Measurements from ENCODE around the gene PACRG.

Gene PACRG

GRCh38 chr6:163057260-163057659, 329.5 kb downstream of the PACRG start:
- DNase-seq (ENCODE audit: low read depth, low spot score), result no peak
- Histone ChIP-seq H3K4me1 (ENCODE audit: control insufficient read depth, insufficient read depth, low read length) (no peaks in the 10 kb centered on the region), H3K27ac (ENCODE audit: low read length) (no peak overlapping the region), H3K9me3 (ENCODE audit: control insufficient read depth, insufficient read depth, low read length) (no peaks in the 10 kb centered on the region), H3K36me3 (ENCODE audit: control insufficient read depth, insufficient read depth, low read length) (no peaks in the 10 kb centered on the region; the same call in 1 of the 2 replicates), H3K4me3 (ENCODE audit: low read length) (no peak overlapping the region), H3K27me3 (ENCODE audit: control insufficient read depth, insufficient read depth, low read length) (no peaks in the 10 kb centered on the region)
- WGBS (ENCODE audit: insufficient coverage, insufficient read length), result no CpG with 5 or more reads among the region's 2 CpGs

GRCh38 chr6:163062790-163063189, 335.0 kb downstream of the PACRG start:
- DNase-seq (ENCODE audit: low read depth, low spot score), result no peak
- H3K36me3 ChIP-seq (ENCODE audit: control insufficient read depth, insufficient read depth, low read length), result no peaks in the 10 kb centered on the region; the same call in 1 of the 2 replicates
- WGBS (ENCODE audit: insufficient coverage, insufficient read length), result no CpG with 5 or more reads among the region's 2 CpGs
- no peaks in the 10 kb centered on the region for H3K9me3 ChIP-seq (ENCODE audit: control insufficient read depth, insufficient read depth, low read length)
- no peaks in the 10 kb centered on the region for H3K4me1 ChIP-seq (ENCODE audit: control insufficient read depth, insufficient read depth, low read length)
- no peaks in the 10 kb centered on the region for H3K27me3 ChIP-seq (ENCODE audit: control insufficient read depth, insufficient read depth, low read length)
- H3K27ac ChIP-seq (ENCODE audit: low read length), result no peak overlapping the region
- H3K4me3 ChIP-seq (ENCODE audit: low read length), result no peak overlapping the region

- Histone ChIP-seq H3K36me3 (ENCODE audit: control insufficient read depth, insufficient read depth, low read length) (no peaks in the 10 kb centered on the region; the same call in 1 of the 2 replicates), H3K4me3 (ENCODE audit: low read length) (no peak overlapping the region), H3K4me1 (ENCODE audit: control insufficient read depth, insufficient read depth, low read length) (no peaks in the 10 kb centered on the region), H3K27me3 (ENCODE audit: control insufficient read depth, insufficient read depth, low read length) (no peaks in the 10 kb centered on the region), H3K9me3 (ENCODE audit: control insufficient read depth, insufficient read depth, low read length) (no peaks in the 10 kb centered on the region), H3K27ac (ENCODE audit: low read length) (no peak overlapping the region)
- no peak for DNase-seq (ENCODE audit: low read depth, low spot score)
- WGBS (ENCODE audit: insufficient coverage, insufficient read length), result no CpG with 5 or more reads among the region's 6 CpGs
Measured at GRCh38 chr6:163063561-163063960, 335.8 kb downstream of the PACRG start.

DNA sequence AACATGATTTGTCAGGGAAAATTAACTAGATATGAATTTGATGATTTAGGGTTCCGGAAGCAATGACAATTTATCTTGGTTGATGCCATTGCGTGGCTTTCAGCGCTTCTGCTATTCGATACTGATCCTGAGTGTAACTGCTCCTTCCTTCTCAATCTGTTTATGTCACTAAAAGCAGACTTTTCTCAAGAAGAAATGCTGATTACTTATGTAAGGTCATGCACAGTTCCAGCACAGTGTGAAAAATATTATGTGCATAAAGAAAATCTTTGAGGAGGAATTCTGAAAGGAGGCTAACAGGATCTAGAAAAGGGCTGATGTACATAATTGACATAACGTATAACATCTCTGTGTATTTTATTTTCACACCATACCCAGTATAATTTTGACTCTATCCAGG, 336.6 kb downstream of the PACRG start:
- no peaks in the 10 kb centered on the region; the same call in 1 of the 2 replicates for H3K36me3 ChIP-seq (ENCODE audit: control insufficient read depth, insufficient read depth, low read length)
- no peak for DNase-seq (ENCODE audit: low read depth, low spot score)
- no peak overlapping the region for H3K4me3 ChIP-seq (ENCODE audit: low read length)
- no peaks in the 10 kb centered on the region for H3K9me3 ChIP-seq (ENCODE audit: control insufficient read depth, insufficient read depth, low read length)
- no CpG with 5 or more reads among the region's 5 CpGs for WGBS (ENCODE audit: insufficient coverage, insufficient read length)
- H3K27me3 ChIP-seq (ENCODE audit: control insufficient read depth, insufficient read depth, low read length), result no peaks in the 10 kb centered on the region
- H3K27ac ChIP-seq (ENCODE audit: low read length), result no peak overlapping the region
- H3K4me1 ChIP-seq (ENCODE audit: control insufficient read depth, insufficient read depth, low read length), result no peaks in the 10 kb centered on the region

DNA sequence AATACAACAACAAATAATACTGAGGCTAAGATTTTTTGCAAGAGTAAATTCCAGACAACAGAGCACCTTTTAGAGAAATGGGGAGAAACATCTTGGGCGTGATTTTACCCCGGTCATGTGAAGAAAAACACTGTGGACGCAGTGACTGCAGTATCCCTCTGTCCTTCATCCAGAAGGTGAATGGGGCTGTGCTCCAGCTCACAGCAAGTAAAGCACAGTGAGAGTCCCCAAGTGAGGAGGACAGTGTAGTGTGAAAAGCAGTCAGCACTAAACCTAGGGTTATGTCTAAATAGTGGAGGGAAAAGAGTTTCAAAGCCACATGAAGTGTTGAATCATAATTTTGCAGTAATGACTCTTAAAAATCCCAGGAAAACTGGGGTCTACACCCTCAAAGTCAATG, 338.4 kb downstream of the PACRG start:
- H3K27me3 ChIP-seq (ENCODE audit: control insufficient read depth, insufficient read depth, low read length), result no peaks in the 10 kb centered on the region
- no peak for DNase-seq (ENCODE audit: low read depth, low spot score)
- no peaks in the 10 kb centered on the region for H3K4me1 ChIP-seq (ENCODE audit: control insufficient read depth, insufficient read depth, low read length)
- H3K9me3 ChIP-seq (ENCODE audit: control insufficient read depth, insufficient read depth, low read length), result no peaks in the 10 kb centered on the region
- no peaks in the 10 kb centered on the region; the same call in 1 of the 2 replicates for H3K36me3 ChIP-seq (ENCODE audit: control insufficient read depth, insufficient read depth, low read length)
- no peak overlapping the region for H3K27ac ChIP-seq (ENCODE audit: low read length)
- WGBS (ENCODE audit: insufficient coverage, insufficient read length), result no CpG with 5 or more reads among the region's 3 CpGs
- no peak overlapping the region for H3K4me3 ChIP-seq (ENCODE audit: low read length)

GRCh38 chr6:163077134-163077533, 349.4 kb downstream of the PACRG start:
- Histone ChIP-seq H3K4me3 (ENCODE audit: low read length) (no peak overlapping the region), H3K4me1 (ENCODE audit: control insufficient read depth, insufficient read depth, low read length) (0 out of 2 replicates have a peak, but pooled peaks cover 1% of the 10 kb centered on the region), H3K9me3 (ENCODE audit: control insufficient read depth, insufficient read depth, low read length) (no peaks in the 10 kb centered on the region), H3K36me3 (ENCODE audit: control insufficient read depth, insufficient read depth, low read length) (no peaks in the 10 kb centered on the region), H3K27ac (ENCODE audit: low read length) (no peak overlapping the region), H3K27me3 (ENCODE audit: control insufficient read depth, insufficient read depth, low read length) (no peaks in the 10 kb centered on the region)
- WGBS (ENCODE audit: insufficient coverage, insufficient read length), result no CpG with 5 or more reads among the region's 8 CpGs
- no peak for DNase-seq (ENCODE audit: low read depth, low spot score)

DNA sequence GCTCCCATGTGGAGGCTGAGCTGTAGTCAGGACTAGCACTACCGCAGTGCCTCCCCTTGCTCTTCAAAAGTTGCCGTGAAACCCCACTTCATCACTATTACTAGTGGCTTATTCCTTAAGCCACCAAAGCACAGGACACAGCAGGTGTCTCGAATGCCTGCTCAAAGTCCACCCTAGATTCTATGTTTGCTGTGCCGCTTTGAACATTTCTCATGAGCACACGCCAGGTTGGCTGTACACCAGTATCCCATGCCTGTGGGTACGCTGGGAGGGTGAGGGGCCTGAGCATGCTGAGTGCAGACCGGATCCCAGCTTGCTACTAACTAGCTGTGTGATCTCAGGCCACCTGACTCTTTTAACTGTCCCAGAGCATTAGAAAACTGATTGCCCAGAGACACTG, 350.9 kb downstream of the PACRG start:
- H3K27me3 ChIP-seq (ENCODE audit: control insufficient read depth, insufficient read depth, low read length), result no peaks in the 10 kb centered on the region
- H3K27ac ChIP-seq (ENCODE audit: low read length), result no peak overlapping the region
- DNase-seq (ENCODE audit: low read depth, low spot score), result no peak
- H3K9me3 ChIP-seq (ENCODE audit: control insufficient read depth, insufficient read depth, low read length), result no peaks in the 10 kb centered on the region
- WGBS (ENCODE audit: insufficient coverage, insufficient read length), result no CpG with 5 or more reads among the region's 7 CpGs
- peaks cover 3% of the 10 kb centered on the region; the same call in 1 of the 2 replicates for H3K4me1 ChIP-seq (ENCODE audit: control insufficient read depth, insufficient read depth, low read length)
- no peak overlapping the region for H3K4me3 ChIP-seq (ENCODE audit: low read length)
- no peaks in the 10 kb centered on the region for H3K36me3 ChIP-seq (ENCODE audit: control insufficient read depth, insufficient read depth, low read length)

GRCh38 chr6:163080228-163080627, 352.5 kb downstream of the PACRG start:
- no peak overlapping the region for H3K27ac ChIP-seq (ENCODE audit: low read length)
- WGBS (ENCODE audit: insufficient coverage, insufficient read length), result no CpG with 5 or more reads among the region's 5 CpGs
- H3K27me3 ChIP-seq (ENCODE audit: control insufficient read depth, insufficient read depth, low read length), result no peaks in the 10 kb centered on the region
- H3K4me3 ChIP-seq (ENCODE audit: low read length), result no peak overlapping the region
- DNase-seq (ENCODE audit: low read depth, low spot score), result no peak
- peaks cover 3% of the 10 kb centered on the region; the same call in 1 of the 2 replicates for H3K4me1 ChIP-seq (ENCODE audit: control insufficient read depth, insufficient read depth, low read length)
- no peaks in the 10 kb centered on the region for H3K36me3 ChIP-seq (ENCODE audit: control insufficient read depth, insufficient read depth, low read length)
- no peaks in the 10 kb centered on the region for H3K9me3 ChIP-seq (ENCODE audit: control insufficient read depth, insufficient read depth, low read length)

DNA sequence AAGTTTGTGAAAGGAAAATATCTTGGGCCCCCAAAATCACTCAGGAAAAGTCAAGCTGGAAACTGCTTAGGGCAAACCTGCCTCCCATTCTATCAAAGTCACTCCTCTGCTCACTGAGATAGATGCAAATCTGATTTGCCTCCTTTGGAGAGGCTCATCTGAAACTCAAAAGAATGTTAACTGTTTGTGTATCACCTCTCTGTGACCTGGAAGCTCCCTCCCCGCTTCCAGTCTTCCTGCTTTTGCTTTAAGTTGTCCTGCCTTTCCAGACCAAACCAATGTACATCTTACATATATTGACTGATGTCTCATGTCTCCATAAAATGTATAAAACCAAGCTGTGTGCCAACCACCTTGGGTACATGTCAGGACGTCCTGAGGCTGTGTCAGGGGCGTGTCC, 355.4 kb downstream of the PACRG start:
- H3K27me3 ChIP-seq (ENCODE audit: control insufficient read depth, insufficient read depth, low read length), result no peaks in the 10 kb centered on the region
- peak; percentile 11 for DNase-seq (ENCODE audit: low read depth, low spot score)
- H3K27ac ChIP-seq (ENCODE audit: low read length), result no peak overlapping the region
- H3K4me1 ChIP-seq (ENCODE audit: control insufficient read depth, insufficient read depth, low read length), result peaks cover 1% of the 10 kb centered on the region; the same call in 1 of the 2 replicates
- H3K9me3 ChIP-seq (ENCODE audit: control insufficient read depth, insufficient read depth, low read length), result no peaks in the 10 kb centered on the region
- no CpG with 5 or more reads among the region's 3 CpGs for WGBS (ENCODE audit: insufficient coverage, insufficient read length)
- H3K4me3 ChIP-seq (ENCODE audit: low read length), result no peak overlapping the region
- no peaks in the 10 kb centered on the region for H3K36me3 ChIP-seq (ENCODE audit: control insufficient read depth, insufficient read depth, low read length)

DNA sequence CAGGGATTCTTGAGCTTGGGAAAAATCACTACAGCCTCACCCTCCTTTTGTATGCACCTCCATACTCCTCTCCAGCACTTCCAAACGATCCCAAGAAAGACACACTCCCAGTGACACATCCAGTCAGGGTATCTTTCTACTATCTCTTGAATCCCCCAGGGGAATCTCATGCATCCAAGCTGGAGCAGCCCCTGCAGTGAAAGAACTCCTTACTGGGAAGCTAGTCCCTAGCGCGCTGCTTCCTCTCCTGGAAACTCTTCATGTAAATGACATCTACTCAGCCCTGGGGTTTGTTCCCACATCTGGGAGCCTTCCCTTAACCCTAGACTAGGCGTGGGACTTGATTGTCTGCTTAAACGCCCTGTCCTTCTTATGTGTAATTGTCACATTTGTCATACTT, 357.7 kb downstream of the PACRG start:
- Histone ChIP-seq H3K27ac (ENCODE audit: low read length) (no peak overlapping the region), H3K36me3 (ENCODE audit: control insufficient read depth, insufficient read depth, low read length) (no peaks in the 10 kb centered on the region), H3K27me3 (ENCODE audit: control insufficient read depth, insufficient read depth, low read length) (no peaks in the 10 kb centered on the region), H3K4me1 (ENCODE audit: control insufficient read depth, insufficient read depth, low read length) (peaks cover 1% of the 10 kb centered on the region; the same call in 1 of the 2 replicates), H3K9me3 (ENCODE audit: control insufficient read depth, insufficient read depth, low read length) (no peaks in the 10 kb centered on the region), H3K4me3 (ENCODE audit: low read length) (no peak overlapping the region)
- no CpG with 5 or more reads among the region's 5 CpGs for WGBS (ENCODE audit: insufficient coverage, insufficient read length)
- DNase-seq (ENCODE audit: low read depth, low spot score), result no peak

- WGBS (ENCODE audit: insufficient coverage, insufficient read length), result no CpG with 5 or more reads among the region's 8 CpGs
- no peak for DNase-seq (ENCODE audit: low read depth, low spot score)
- peaks cover 1% of the 10 kb centered on the region; the same call in 1 of the 2 replicates for H3K4me1 ChIP-seq (ENCODE audit: control insufficient read depth, insufficient read depth, low read length)
- no peaks in the 10 kb centered on the region for H3K27me3 ChIP-seq (ENCODE audit: control insufficient read depth, insufficient read depth, low read length)
- H3K9me3 ChIP-seq (ENCODE audit: control insufficient read depth, insufficient read depth, low read length), result no peaks in the 10 kb centered on the region
- no peaks in the 10 kb centered on the region for H3K36me3 ChIP-seq (ENCODE audit: control insufficient read depth, insufficient read depth, low read length)
- H3K27ac ChIP-seq (ENCODE audit: low read length), result no peak overlapping the region
- H3K4me3 ChIP-seq (ENCODE audit: low read length), result no peak overlapping the region
Measured at GRCh38 chr6:163085861-163086623, 358.3 kb downstream of the PACRG start.
